ENCODE measurements around the gene PSMB10. TPM values are rescaled to one million over a fixed set of nuclear protein-coding genes. Genes with fewer than 3 reads are reported as not detected.

Gene PSMB10
- total RNA-seq, 2 donors from 2014 or later: 30.4 to 31.8 TPM

GRCh38 chr16:67965668-67966548 is 29.3 kb upstream of the PSMB10 start:
- intact Hi-C loops (cut with DNase I): no loop called here
- DNase-seq (ENCODE audit: low spot score): no peak

- intact Hi-C loops (cut with DNase I): no loop called here
- DNase-seq (ENCODE audit: low spot score): no peak
These were observed 28.0 kb upstream of the PSMB10 start for GRCh38 chr16:67964477-67965131.

- intact Hi-C loops (cut with DNase I): no loop called here
- no peak for DNase-seq (ENCODE audit: low spot score)
These were observed 27.1 kb upstream of the PSMB10 start for GRCh38 chr16:67963662-67964321.

- intact Hi-C loops (cut with DNase I): no loop called here
These were observed 26.6 kb upstream of the PSMB10 start for GRCh38 chr16:67963292-67963661.

GRCh38 chr16:67962135-67962534 is 25.5 kb upstream of the PSMB10 start:
- intact Hi-C loops (cut with DNase I): no loop called here
- no peak for DNase-seq (ENCODE audit: low spot score)

More at GRCh38 chr16:67963292-67963661, 26.6 kb upstream of the PSMB10 start:
- no peak for DNase-seq (ENCODE audit: low spot score)

- intact Hi-C loops (cut with DNase I): no loop called here
- DNase-seq (ENCODE audit: low spot score): no peak
These were observed 24.9 kb upstream of the PSMB10 start for GRCh38 chr16:67961551-67961957.

- intact Hi-C loops (cut with DNase I): no loop called here
- peak; percentile 94 for DNase-seq (ENCODE audit: low spot score)
These were observed 23.1 kb upstream of the PSMB10 start for GRCh38 chr16:67959536-67960329.

GRCh38 chr16:67957622-67958021 is 21.0 kb upstream of the PSMB10 start:
- intact Hi-C loops (cut with DNase I): no loop called here
- DNase-seq (ENCODE audit: low spot score): no peak

- intact Hi-C loops (cut with DNase I): no loop called here
- DNase-seq (ENCODE audit: low spot score): no peak
These were observed 18.0 kb upstream of the PSMB10 start for GRCh38 chr16:67954421-67955196.

- intact Hi-C loops (cut with DNase I): no loop called here
- no peak for DNase-seq (ENCODE audit: low spot score)
These were observed 17.2 kb upstream of the PSMB10 start for GRCh38 chr16:67953641-67954375.

- intact Hi-C loops (cut with DNase I): no loop called here
- no peak for DNase-seq (ENCODE audit: low spot score)
These were observed 14.8 kb upstream of the PSMB10 start for GRCh38 chr16:67951485-67951884.

GRCh38 chr16:67950335-67950843 is 13.7 kb upstream of the PSMB10 start:
- no peak for DNase-seq (ENCODE audit: low spot score)
- intact Hi-C loops (cut with DNase I): no loop called here

- intact Hi-C loops (cut with DNase I): no loop called here
- DNase-seq (ENCODE audit: low spot score): no peak
These were observed 13.0 kb upstream of the PSMB10 start for GRCh38 chr16:67949645-67950044.

GRCh38 chr16:67948015-67948414 is 11.4 kb upstream of the PSMB10 start:
- intact Hi-C loops (cut with DNase I): no loop called here
- no peak for DNase-seq (ENCODE audit: low spot score)

GRCh38 chr16:67946966-67947558 is 10.4 kb upstream of the PSMB10 start:
- no peak for DNase-seq (ENCODE audit: low spot score)
- intact Hi-C loops (cut with DNase I): no loop called here

GRCh38 chr16:67946128-67946569 is 9.5 kb upstream of the PSMB10 start:
- no peak for DNase-seq (ENCODE audit: low spot score)
- intact Hi-C loops (cut with DNase I): no loop called here

- intact Hi-C loops (cut with DNase I): no loop called here
- DNase-seq (ENCODE audit: low spot score): no peak
These were observed 8.8 kb upstream of the PSMB10 start for GRCh38 chr16:67945392-67945933.
